Left lung (tissue), 14 donors: Measurements from ENCODE around the gene ERAS. TPM values are rescaled to one million over a fixed set of nuclear protein-coding genes. Genes with fewer than 3 reads are reported as not detected.

Experiments used
- ATAC-seq: fragments of 200-7000 bp; cut with Tn5 transposase; one replicate; pipeline ENCODE4 v1.9.1; 2020; ENCODE audit warnings: moderate library complexity
- DNase-seq, 4 donors: peaks; one replicate each; pipeline ENCODE4 v3.0.0-alpha.2; 2013 to 2020
- H3K27ac ChIP-seq, 2 donors: fragments of 200-600 bp; sonication (generic) in 1 of 2; one replicate each; pipeline versions ENCODE4 v1.5.0 to v1.8.0; 2020 to 2021
- H3K27me3 ChIP-seq, 2 donors: fragments of 200-600 bp; sonication (generic) in 1 of 2; one replicate each; pipeline versions ENCODE4 v1.5.0 to v1.8.0; 2020 to 2021
- H3K36me3 ChIP-seq, 2 donors: fragments of 200-600 bp; sonication (generic) in 1 of 2; one replicate each; pipeline versions ENCODE4 v1.5.0 to v1.8.0; 2020 to 2021
- H3K4me1 ChIP-seq, 2 donors: fragments of 200-600 bp; one replicate each; pipeline ENCODE4 v1.8.0; 2021
- H3K4me3 ChIP-seq, 2 donors: fragments of 200-600 bp; sonication (generic) in 1 of 2; one replicate each; pipeline versions ENCODE4 v1.5.0 to v1.8.0; 2020 to 2021; ENCODE audit warnings: mild to moderate bottlenecking in 1 of 2
- H3K9me3 ChIP-seq, 2 donors: fragments of 200-600 bp; sonication (generic) in 1 of 2; one replicate each; pipeline versions ENCODE4 v1.5.0 to v1.8.0; 2020 to 2021
- intact Hi-C, 2 donors: fragments of 100-400 bp; cut with DNase I; formaldehyde crosslinking; loops; one replicate each; pipeline versions ENCODE4 v1.11.2 to v1.14.2; 2022
- long read RNA-seq, 12 donors: library from polyadenylated mRNA in 2 of 12; unstranded in 2 of 12; transcript quantifications; one replicate each; pipeline ENCODE4 v2.0.0 and lab custom pipeline, GENCODE V29; 2019 to 2026
- polyA plus RNA-seq, 6 donors: library from polyadenylated mRNA; unstranded; fragments of 120-200 nt; gene quantifications; one replicate each; pipeline ENCODE4 v1.2.1, GENCODE V29; 2013; ENCODE audit not compliant: insufficient read length in 6 of 6
- total RNA-seq, 2 donors: library from RNA; stranded (reverse); fragmentation: NEBNext Ultra II Directional; extraction: Animal tissue kit (Norgen Biotek cat#: 25700); gene quantifications; one replicate each; pipeline ENCODE4 v1.2.1, GENCODE V29; 2021
- TF ChIP-seq, protein P1 (sequence below), 2 donors: fragments of 200-600 bp; sonication (generic) in 1 of 2; IDR thresholded peaks; one replicate each; pipeline versions ENCODE4 v1.5.0 to v1.8.0; 2021; ENCODE audit warnings: antibody characterized with exemption in 2 of 2
- donor health status: DM: no; HTN: yes; CAD: no.
- donor health status: DM: no; HTN: no; CAD: no.

Gene ERAS, protein sequence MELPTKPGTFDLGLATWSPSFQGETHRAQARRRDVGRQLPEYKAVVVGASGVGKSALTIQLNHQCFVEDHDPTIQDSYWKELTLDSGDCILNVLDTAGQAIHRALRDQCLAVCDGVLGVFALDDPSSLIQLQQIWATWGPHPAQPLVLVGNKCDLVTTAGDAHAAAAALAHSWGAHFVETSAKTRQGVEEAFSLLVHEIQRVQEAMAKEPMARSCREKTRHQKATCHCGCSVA
- not detected for total RNA-seq
- under 1 TPM in 5 of 6 donors, not detected in 1; 0.14 to 0.52 (median 0.26) TPM for polyA plus RNA-seq
- long read RNA-seq, donor 1, partial matches to known transcripts: 6 of 7 reads
- long read RNA-seq, donor 1, other reads (novel, unspliced or antisense): 0 of 7 reads
- long read RNA-seq, donor 2: 0 reads
- long read RNA-seq, donor 3: 0 reads
- long read RNA-seq, donor 4: 0 reads
- long read RNA-seq, donor 5: 0 reads
- long read RNA-seq, donor 6: 0 reads
- long read RNA-seq, donor 7: 0 reads
- long read RNA-seq, donor 8: 0 reads
- long read RNA-seq, donor 9: 0 reads
- long read RNA-seq, donor 10: 0 reads
- long read RNA-seq, donor 11: 0 reads
- long read RNA-seq, donor 12, partial matches to known transcripts: 0 of 1 reads
- long read RNA-seq, donor 12, other reads (novel, unspliced or antisense): 0 of 1 reads

DNA sequence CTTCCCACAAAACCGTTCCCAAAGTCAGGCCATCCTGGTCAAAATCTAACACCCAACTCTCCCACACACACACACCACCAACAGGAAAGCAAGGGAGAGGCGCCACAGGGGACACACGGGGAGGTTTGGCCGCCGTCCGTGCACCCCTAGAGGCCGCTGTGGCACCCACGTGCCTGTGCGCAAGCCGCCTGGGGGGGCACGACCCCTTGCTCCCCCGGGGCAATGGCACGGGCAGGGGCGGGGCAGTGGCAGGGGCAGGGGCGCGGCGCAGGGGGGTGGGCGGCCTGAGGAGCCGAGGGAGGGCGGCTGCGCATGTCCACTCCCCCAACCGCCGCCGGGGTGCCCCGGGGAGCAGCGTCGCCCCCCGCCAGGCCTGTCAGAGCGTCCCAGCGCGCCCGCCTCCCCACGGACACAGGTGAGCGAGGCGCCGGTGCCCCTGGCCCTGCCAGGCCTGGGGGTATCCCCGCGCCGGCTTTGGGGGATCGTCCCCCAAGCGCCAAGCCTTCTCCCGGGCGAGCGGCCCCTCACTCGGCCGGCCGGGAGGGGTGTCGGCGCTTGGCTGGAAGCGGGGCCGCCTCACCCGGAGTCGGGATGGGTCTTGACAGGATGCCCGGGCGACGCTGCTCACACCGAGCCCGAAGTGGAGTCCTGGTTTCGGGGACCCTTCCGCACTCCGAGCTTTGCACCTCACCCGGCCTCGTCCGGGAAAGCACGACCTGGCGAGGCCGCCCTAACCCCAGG, at the start of gene ERAS:
Gene ERAS (plus strand): TSS at position 379 of the 741 bp plus-strand sequence. CDS start 2,611 bp downstream, outside the sequence.
- no peak within 1 kb of the TSS for H3K27ac ChIP-seq
- ATAC-seq: no peak
- no peak within 1 kb of the TSS for H3K4me3 ChIP-seq
- peaks cover 0 to 34% of the 10 kb centered on the region in 2 donors for H3K36me3 ChIP-seq
- H3K9me3 ChIP-seq: no peaks in the 10 kb centered on the region
- no peaks in the 10 kb centered on the region for H3K4me1 ChIP-seq
- H3K27me3 ChIP-seq: peaks cover 0 to 30% of the 10 kb centered on the region in 2 donors
- TF ChIP-seq, protein P1, sequence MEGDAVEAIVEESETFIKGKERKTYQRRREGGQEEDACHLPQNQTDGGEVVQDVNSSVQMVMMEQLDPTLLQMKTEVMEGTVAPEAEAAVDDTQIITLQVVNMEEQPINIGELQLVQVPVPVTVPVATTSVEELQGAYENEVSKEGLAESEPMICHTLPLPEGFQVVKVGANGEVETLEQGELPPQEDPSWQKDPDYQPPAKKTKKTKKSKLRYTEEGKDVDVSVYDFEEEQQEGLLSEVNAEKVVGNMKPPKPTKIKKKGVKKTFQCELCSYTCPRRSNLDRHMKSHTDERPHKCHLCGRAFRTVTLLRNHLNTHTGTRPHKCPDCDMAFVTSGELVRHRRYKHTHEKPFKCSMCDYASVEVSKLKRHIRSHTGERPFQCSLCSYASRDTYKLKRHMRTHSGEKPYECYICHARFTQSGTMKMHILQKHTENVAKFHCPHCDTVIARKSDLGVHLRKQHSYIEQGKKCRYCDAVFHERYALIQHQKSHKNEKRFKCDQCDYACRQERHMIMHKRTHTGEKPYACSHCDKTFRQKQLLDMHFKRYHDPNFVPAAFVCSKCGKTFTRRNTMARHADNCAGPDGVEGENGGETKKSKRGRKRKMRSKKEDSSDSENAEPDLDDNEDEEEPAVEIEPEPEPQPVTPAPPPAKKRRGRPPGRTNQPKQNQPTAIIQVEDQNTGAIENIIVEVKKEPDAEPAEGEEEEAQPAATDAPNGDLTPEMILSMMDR (IDR thresholded peaks at IDR 0.05): no peak
- intact Hi-C loops: no loop called here
- DNase-seq: no peak

DNA sequence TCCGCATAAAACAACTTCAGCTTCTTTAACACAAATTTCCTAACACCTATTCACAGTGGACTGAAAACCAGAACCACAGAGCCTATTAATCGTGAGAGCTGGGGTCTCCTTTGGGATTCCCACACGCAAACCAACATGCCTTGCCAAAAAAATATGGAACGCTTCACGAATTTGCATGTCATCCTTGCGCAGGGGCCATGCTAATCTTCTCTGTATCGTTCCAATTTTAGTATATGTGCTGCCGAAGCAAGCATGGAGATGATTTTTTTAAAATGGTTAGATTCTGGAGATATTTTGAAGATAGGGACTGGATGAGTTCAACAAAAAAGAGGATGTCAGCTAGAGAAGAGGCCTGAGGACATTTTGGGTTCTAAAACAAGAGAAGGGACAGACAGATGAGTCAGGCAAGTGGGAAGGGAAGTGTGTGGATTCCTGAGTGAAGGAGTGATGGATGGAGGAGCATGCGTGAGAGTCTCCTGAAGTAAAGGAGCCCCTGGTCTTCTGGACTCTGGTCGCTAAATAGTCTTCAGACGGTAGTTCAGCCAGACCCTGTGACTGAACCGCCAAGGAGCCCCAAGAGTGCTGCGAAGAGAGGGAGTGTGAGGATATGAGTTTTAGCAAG, 49.4 kb upstream of the ERAS start:
- Histone ChIP-seq H3K4me3 (no peak overlapping the region), H3K27me3 (no peaks in the 10 kb centered on the region), H3K36me3 (no peaks in the 10 kb centered on the region), H3K9me3 (no peaks in the 10 kb centered on the region), H3K27ac (no peak overlapping the region), H3K4me1 (no peaks in the 10 kb centered on the region)
- intact Hi-C loops: no loop called here
- no peak for DNase-seq
- ATAC-seq: no peak
- TF ChIP-seq, protein P1 (IDR thresholded peaks at IDR 0.05): no peak

DNA sequence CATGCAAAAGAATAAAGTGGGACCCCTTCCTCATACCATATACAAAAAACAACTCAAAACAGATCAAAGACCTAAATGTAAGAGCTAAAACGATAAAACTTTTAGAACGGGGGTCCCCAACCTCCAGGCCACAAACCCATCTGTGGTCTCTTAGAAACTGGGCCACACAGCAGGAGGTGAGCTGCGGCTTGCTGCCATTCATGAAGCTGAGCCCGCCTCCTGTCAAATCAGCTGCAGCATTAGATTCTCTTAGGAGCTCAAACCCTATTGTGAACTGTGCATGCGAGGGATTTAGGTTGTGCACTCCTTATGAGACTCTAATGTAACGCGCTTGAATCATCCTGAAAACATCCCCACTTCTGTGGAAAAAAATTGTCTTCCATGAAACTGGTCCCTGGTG, 46.9 kb upstream of the ERAS start:
- Histone ChIP-seq H3K9me3 (no peaks in the 10 kb centered on the region), H3K27ac (no peak overlapping the region), H3K4me1 (no peaks in the 10 kb centered on the region), H3K4me3 (no peak overlapping the region), H3K36me3 (no peaks in the 10 kb centered on the region), H3K27me3 (no peaks in the 10 kb centered on the region)
- intact Hi-C loops: no loop called here
- ATAC-seq (no peak), DNase-seq (no peak)
- TF ChIP-seq, protein P1 (IDR thresholded peaks at IDR 0.05): no peak

DNA sequence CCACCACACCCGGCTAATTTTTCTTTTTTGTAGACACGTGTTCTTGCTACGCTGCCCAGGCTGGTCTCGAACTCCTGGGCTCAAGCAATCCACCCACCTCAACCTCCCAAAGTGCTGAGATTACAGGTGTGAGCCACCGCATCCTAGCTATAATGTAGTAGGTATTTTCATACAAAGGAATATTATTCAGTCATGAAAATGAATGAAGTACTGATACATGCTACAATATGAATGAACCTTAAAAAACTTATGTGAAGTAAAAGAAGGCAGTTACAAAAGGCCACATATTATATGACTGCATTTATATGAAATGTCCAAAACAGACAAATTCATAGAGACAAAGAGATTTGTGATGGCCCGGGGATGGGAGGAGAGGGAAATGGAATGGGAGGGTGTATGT, 44.6 kb upstream of the ERAS start:
- Histone ChIP-seq H3K4me3 (no peak overlapping the region), H3K9me3 (no peaks in the 10 kb centered on the region), H3K27ac (no peak overlapping the region), H3K4me1 (no peaks in the 10 kb centered on the region), H3K27me3 (no peaks in the 10 kb centered on the region), H3K36me3 (no peaks in the 10 kb centered on the region)
- intact Hi-C loops: no loop called here
- DNase-seq (no peak), ATAC-seq (no peak)
- TF ChIP-seq, protein P1 (IDR thresholded peaks at IDR 0.05): no peak
